ENCODE measurements around the gene UBE2J2.

UBE2J2 gene

GRCh38 chr1:1236945-1237873 is 36.4 kb downstream of the UBE2J2 start:
- no peak for DNase-seq (ENCODE audit: low read depth)
- H3K4me3 ChIP-seq (ENCODE audit: control insufficient read depth, low read depth, low read length), result no peak overlapping the region
- TF ChIP-seq, protein P1, sequence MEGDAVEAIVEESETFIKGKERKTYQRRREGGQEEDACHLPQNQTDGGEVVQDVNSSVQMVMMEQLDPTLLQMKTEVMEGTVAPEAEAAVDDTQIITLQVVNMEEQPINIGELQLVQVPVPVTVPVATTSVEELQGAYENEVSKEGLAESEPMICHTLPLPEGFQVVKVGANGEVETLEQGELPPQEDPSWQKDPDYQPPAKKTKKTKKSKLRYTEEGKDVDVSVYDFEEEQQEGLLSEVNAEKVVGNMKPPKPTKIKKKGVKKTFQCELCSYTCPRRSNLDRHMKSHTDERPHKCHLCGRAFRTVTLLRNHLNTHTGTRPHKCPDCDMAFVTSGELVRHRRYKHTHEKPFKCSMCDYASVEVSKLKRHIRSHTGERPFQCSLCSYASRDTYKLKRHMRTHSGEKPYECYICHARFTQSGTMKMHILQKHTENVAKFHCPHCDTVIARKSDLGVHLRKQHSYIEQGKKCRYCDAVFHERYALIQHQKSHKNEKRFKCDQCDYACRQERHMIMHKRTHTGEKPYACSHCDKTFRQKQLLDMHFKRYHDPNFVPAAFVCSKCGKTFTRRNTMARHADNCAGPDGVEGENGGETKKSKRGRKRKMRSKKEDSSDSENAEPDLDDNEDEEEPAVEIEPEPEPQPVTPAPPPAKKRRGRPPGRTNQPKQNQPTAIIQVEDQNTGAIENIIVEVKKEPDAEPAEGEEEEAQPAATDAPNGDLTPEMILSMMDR (conservative IDR thresholded peaks at IDR 0.05; ENCODE audit: control insufficient read depth, insufficient read depth, low read depth, low read length), result no peak

DNA sequence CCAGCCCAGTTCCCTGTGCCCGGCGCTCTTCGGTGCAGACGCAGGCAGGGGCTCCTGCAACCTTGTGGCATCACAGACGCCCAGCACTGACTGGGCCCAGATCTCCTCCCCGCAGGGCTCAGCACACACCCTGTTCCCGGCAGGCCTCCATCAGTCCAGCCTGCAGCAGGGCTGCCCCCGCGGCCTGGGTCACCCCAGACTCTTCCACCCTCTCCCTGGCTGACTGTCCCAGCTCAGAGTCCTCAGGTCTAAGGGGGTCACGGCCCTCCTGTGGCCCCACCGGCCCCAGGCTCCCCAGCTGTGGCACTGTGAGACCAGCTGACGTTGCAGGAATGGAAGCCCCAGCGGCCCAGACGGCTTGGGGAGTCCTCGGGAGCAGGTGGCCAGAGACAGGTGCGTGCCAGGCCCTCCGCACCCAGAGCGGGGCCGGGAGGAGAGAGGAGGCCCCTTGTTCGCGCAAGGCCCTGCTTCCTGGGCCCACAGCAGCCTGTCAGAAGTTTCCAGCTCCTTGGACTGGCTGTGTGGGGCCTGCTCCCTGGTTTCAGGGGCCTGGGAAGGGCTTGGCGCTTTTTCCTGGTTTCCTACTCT is 37.4 kb downstream of the UBE2J2 start:
- no peak overlapping the region for H3K4me3 ChIP-seq (ENCODE audit: control insufficient read depth, low read depth, low read length)
- TF ChIP-seq, protein P1 (conservative IDR thresholded peaks at IDR 0.05; ENCODE audit: control insufficient read depth, insufficient read depth, low read depth, low read length), result no peak
- no peak for DNase-seq (ENCODE audit: low read depth)

DNA sequence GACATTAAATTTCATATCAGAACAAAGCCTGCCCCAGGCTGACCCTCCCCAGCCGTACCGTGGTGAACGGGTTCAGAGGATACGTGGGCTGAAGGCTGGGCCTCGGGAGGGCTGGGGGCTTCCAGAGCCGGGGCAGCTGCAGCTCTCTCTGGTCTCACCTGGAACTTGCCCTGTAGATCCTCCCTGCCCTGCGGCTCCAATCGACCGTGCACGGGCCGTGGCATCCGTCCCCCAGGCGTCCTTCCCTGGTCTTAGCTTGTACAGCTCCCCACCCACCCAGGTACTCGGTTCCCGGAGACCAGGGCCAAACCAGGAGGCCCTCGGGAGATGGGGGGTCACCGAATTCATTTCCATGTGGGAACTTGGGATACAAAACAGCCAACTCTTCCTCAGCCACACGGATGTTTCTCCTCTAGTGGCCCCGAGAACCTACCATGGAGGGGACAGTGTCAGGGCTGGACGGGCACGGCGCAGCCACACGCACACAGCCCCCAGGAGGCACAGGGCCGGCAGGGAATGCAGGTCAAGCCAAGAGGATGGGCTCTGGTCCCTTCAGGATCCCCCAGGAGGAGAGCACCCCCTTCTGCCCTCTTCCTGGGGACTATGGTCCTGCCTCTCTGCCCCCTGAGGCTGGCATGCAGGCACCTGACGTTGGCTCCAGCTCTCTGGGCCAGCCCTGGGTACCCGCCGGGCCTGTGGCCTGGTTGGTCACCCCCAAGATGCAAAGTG is 38.5 kb downstream of the UBE2J2 start:
- DNase-seq (ENCODE audit: low read depth), result no peak
- TF ChIP-seq, protein P1 (conservative IDR thresholded peaks at IDR 0.05; ENCODE audit: control insufficient read depth, insufficient read depth, low read depth, low read length), result no peak
- H3K4me3 ChIP-seq (ENCODE audit: control insufficient read depth, low read depth, low read length), result no peak overlapping the region

- DNase-seq (ENCODE audit: low read depth), result no peak
- TF ChIP-seq, protein P1 (conservative IDR thresholded peaks at IDR 0.05; ENCODE audit: control insufficient read depth, insufficient read depth, low read depth, low read length), result no peak
- H3K4me3 ChIP-seq (ENCODE audit: control insufficient read depth, low read depth, low read length), result no peak overlapping the region
Observed at GRCh38 chr1:1234180-1234808, 39.4 kb downstream of the UBE2J2 start.

- DNase-seq (ENCODE audit: low read depth), result no peak
- no peak overlapping the region for H3K4me3 ChIP-seq (ENCODE audit: control insufficient read depth, low read depth, low read length)
- TF ChIP-seq, protein P1 (conservative IDR thresholded peaks at IDR 0.05; ENCODE audit: control insufficient read depth, insufficient read depth, low read depth, low read length), result no peak
Observed at GRCh38 chr1:1233567-1233892, 40.1 kb downstream of the UBE2J2 start.

DNA sequence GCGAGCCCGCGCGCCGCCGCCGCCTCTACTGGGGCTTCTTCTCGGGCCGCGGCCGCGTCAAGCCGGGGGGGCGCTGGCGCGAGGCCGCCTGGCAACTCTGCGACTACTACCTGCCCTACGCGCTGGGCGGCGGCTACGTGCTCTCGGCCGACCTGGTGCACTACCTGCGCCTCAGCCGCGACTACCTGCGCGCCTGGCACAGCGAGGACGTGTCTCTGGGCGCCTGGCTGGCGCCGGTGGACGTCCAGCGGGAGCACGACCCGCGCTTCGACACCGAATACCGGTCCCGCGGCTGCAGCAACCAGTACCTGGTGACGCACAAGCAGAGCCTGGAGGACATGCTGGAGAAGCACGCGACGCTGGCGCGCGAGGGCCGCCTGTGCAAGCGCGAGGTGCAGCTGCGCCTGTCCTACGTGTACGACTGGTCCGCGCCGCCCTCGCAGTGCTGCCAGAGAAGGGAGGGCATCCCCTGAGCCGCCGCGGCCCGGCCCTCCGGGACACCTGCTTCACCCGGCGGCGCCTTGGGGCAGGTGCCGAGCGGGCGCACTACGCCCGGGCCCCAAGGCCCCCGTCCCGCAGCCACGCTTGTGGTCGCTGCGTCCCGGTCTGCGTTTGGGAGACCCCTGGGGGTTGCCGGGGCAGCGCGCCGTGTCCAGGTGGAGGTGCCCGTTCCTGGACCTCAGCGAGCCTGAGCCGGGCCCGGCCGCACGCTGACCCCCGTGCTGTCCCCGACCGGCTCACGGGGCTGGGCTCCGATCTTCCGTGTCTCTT is 40.7 kb downstream of the UBE2J2 start:
- H3K4me3 ChIP-seq (ENCODE audit: control insufficient read depth, low read depth, low read length), result no peak overlapping the region
- no peak for DNase-seq (ENCODE audit: low read depth)
- TF ChIP-seq, protein P1 (conservative IDR thresholded peaks at IDR 0.05; ENCODE audit: control insufficient read depth, insufficient read depth, low read depth, low read length), result no peak

Data from fibroblast of mammary gland (primary cell).